Endodermal cell (in vitro differentiated cells): ENCODE results near the gene TTC21A. TPM values are rescaled to one million over a fixed set of nuclear protein-coding genes. Genes with fewer than 3 reads are reported as not detected.
A peak's percentile ranks its signal among the peaks of the same experiment; 100 is the strongest.

Source experiments
- DNase-seq: peaks from one replicate; pipeline ENCODE4 v3.0.0-alpha.2; 2017
- H3K27ac ChIP-seq: 2 replicates; pipeline ENCODE4 v1.5.1; 2013; ENCODE audit warnings: mild to moderate bottlenecking, low read depth, low read length, moderate library complexity
- H3K27me3 ChIP-seq: 2 replicates; pipeline ENCODE4 v1.6.1; 2013; ENCODE audit warnings: mild to moderate bottlenecking, low read length, moderate library complexity; ENCODE audit not compliant: insufficient read depth, control insufficient read depth, poor library complexity, severe bottlenecking
- H3K36me3 ChIP-seq: 2 replicates; pipeline ENCODE4 v1.7.0; 2013; ENCODE audit warnings: mild to moderate bottlenecking, low read length, moderate library complexity; ENCODE audit not compliant: control insufficient read depth, insufficient read depth
- H3K4me1 ChIP-seq: one replicate; pipeline ENCODE4 v1.7.0; 2013; ENCODE audit warnings: low read length; ENCODE audit not compliant: control insufficient read depth, insufficient read depth
- H3K4me3 ChIP-seq: 2 replicates; pipeline ENCODE4 v1.5.1; 2013; ENCODE audit warnings: mild to moderate bottlenecking, low read length, moderate library complexity
- H3K9ac ChIP-seq: 2 replicates; pipeline ENCODE4 v1.6.1; 2013; ENCODE audit warnings: mild to moderate bottlenecking, low read length, moderate library complexity; ENCODE audit not compliant: poor library complexity, severe bottlenecking; ENCODE audit errors: extremely low read depth
- H3K9me3 ChIP-seq: 2 replicates; pipeline ENCODE4 v1.6.1; 2013; ENCODE audit warnings: mild to moderate bottlenecking, low read length, moderate library complexity; ENCODE audit not compliant: control insufficient read depth
- H3K27ac Mint-ChIP-seq: 2 replicates; pipeline ENCODE4 v1.8.0; 2020; ENCODE audit warnings: mixed read lengths
- H3K27me3 Mint-ChIP-seq: 2 replicates; pipeline ENCODE4 v1.8.0; 2021; ENCODE audit warnings: mild to moderate bottlenecking, mixed read lengths; ENCODE audit not compliant: insufficient read depth
- H3K36me3 Mint-ChIP-seq: 2 replicates; pipeline ENCODE4 v1.8.0; 2020; ENCODE audit warnings: low read depth, mixed read lengths
- H3K4me1 Mint-ChIP-seq: 2 replicates; pipeline ENCODE4 v1.8.0; 2020; ENCODE audit warnings: mixed read lengths
- H3K4me3 Mint-ChIP-seq: 2 replicates; pipeline ENCODE4 v1.8.0; 2020; ENCODE audit warnings: mild to moderate bottlenecking, moderate library complexity, mixed read lengths
- H3K9me3 Mint-ChIP-seq: 2 replicates; pipeline ENCODE4 v1.8.0; 2020; ENCODE audit warnings: mild to moderate bottlenecking, mixed read lengths
- WGBS, 2 experiments: methylation state at CpG; one replicate each; pipeline versions ENCODE4 v1.1.5 to v1.1.7; 2013; ENCODE audit warnings: missing lambda C conversion rate in 2 of 2, mixed read lengths in 1 of 2; ENCODE audit not compliant: insufficient coverage in 1 of 2, insufficient read length in 1 of 2; 5-methylcytosine and 5-hydroxymethylcytosine counted together
- total RNA-seq, 2 donors: library from RNA; stranded (reverse); fragmentation: NEBNext Ultra II Directional in 1 of 2; extraction: Animal tissue kit (Norgen Biotek cat#: 25700) in 1 of 2; gene quantifications; 2 replicates in 1 of 2; 3 replicates in 1 of 2; pipeline ENCODE4 v1.2.1, GENCODE V29; 2021
- TF ChIP-seq, protein P1 (sequence below): fragments of 200-600 bp; sonication (generic); conservative IDR thresholded peaks from 2 replicates; pipeline ENCODE4 v1.5.0; 2021; ENCODE audit warnings: antibody characterized with exemption, mild to moderate bottlenecking

TTC21A gene
- total RNA-seq, 2 donors from 2014 or later, result 5.7 to 5.8 TPM

DNA sequence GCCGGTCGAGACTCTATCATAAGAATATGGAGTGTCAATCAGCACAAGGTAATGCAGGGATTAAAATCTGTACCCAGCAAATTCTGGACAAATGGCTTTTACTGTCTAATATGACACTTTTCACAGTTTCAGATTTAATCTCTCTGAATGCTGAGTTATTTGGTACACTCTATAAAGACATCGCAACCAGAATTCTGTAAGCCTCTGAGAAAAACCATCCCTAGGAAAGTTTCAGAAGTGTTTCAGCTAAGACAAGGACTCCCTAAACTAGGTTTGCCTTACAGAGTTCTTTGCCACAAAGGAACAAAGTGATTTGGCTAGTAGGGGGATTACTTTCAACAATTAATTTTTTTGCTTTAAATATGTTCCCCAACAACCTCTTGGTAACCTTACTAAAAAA is 44.3 kb upstream of the TTC21A start:
- H3K4me3 Mint-ChIP-seq, result no peak overlapping the region
- peaks cover 27% of the 10 kb centered on the region for H3K36me3 Mint-ChIP-seq

DNA sequence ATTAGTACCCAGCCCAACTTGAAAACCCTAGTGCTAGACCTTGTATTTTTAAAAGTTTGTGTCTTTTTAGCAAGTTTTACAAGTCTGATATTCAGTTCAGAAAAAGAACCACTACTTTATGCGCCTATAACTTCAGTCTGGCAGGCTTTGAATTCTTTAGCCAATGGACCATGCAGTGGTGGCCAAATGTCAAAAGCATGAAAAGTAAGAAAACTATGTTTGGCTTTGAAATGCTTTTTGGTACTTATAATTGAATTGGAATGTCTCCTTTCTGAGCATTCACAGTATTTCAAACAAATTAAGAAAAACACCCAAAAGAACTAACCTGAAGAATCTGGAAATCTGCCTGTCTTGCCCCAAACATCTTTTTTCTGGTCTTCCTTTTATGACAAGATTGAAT is 42.8 kb upstream of the TTC21A start:
- Mint-ChIP-seq H3K27me3 (no peaks in the 10 kb centered on the region), H3K4me3 (no peak overlapping the region), H3K36me3 (peaks cover 27% of the 10 kb centered on the region), H3K9me3 (peaks cover 6% of the 10 kb centered on the region), H3K4me1 (peaks cover 16% of the 10 kb centered on the region), H3K27ac (no peak overlapping the region)
- H3K9ac ChIP-seq, result no peak overlapping the region
- no peaks in the 10 kb centered on the region for H3K27me3 ChIP-seq
- H3K9me3 ChIP-seq, result peaks cover 8% of the 10 kb centered on the region
- H3K4me3 ChIP-seq, result no peak overlapping the region
- no peak overlapping the region for H3K27ac ChIP-seq
- H3K36me3 ChIP-seq, result peaks cover 27% of the 10 kb centered on the region
- TF ChIP-seq, protein P1, sequence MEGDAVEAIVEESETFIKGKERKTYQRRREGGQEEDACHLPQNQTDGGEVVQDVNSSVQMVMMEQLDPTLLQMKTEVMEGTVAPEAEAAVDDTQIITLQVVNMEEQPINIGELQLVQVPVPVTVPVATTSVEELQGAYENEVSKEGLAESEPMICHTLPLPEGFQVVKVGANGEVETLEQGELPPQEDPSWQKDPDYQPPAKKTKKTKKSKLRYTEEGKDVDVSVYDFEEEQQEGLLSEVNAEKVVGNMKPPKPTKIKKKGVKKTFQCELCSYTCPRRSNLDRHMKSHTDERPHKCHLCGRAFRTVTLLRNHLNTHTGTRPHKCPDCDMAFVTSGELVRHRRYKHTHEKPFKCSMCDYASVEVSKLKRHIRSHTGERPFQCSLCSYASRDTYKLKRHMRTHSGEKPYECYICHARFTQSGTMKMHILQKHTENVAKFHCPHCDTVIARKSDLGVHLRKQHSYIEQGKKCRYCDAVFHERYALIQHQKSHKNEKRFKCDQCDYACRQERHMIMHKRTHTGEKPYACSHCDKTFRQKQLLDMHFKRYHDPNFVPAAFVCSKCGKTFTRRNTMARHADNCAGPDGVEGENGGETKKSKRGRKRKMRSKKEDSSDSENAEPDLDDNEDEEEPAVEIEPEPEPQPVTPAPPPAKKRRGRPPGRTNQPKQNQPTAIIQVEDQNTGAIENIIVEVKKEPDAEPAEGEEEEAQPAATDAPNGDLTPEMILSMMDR, result no peak
- H3K4me1 ChIP-seq, result no peaks in the 10 kb centered on the region
- DNase-seq, result no peak
- 94% methylated on average over 1 of the region's 1 CpG; no CpG with 5 or more reads in 1 of the 2 experiments for WGBS, 2 experiments

More for the DNA sequence above, 44.3 kb upstream of the TTC21A start:
- TF ChIP-seq, protein P1, result no peak
- 91 to 97% methylated on average over 2 to 3 of the region's 3 CpGs for WGBS, 2 experiments
- peaks cover 25% of the 10 kb centered on the region for H3K36me3 ChIP-seq
- no peaks in the 10 kb centered on the region for H3K27me3 ChIP-seq
- H3K4me3 ChIP-seq, result no peak overlapping the region
- H3K4me1 Mint-ChIP-seq, result peaks cover 22% of the 10 kb centered on the region
- peaks cover 6% of the 10 kb centered on the region for H3K9me3 Mint-ChIP-seq
- no peak overlapping the region for H3K9ac ChIP-seq
- no peaks in the 10 kb centered on the region for H3K4me1 ChIP-seq
- H3K27ac ChIP-seq, result no peak overlapping the region
- no peaks in the 10 kb centered on the region for H3K27me3 Mint-ChIP-seq
- peaks cover 8% of the 10 kb centered on the region for H3K9me3 ChIP-seq
- no peak for DNase-seq
- no peak overlapping the region for H3K27ac Mint-ChIP-seq

DNA sequence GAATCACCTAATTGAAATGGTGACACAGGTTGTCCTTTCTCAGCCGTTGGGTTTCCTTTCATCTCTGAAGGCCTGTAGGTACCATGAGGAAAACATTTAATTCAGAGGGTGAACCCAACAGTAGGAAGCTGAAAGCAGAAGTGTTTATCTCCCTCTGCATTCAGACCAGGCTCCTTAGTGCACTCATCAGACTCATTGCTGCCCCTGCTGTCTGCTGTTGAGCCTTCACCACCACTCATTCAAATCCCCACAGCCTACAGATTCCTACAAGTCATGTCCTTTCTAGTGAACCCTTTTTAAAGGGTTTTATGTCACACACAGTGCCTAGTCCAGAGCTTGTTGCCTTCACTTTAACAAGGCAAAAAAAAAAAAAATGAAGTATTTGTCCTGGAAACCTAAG is 42.3 kb upstream of the TTC21A start:
- Histone ChIP-seq H3K9ac (no peak overlapping the region), H3K27me3 (no peaks in the 10 kb centered on the region), H3K36me3 (peaks cover 32% of the 10 kb centered on the region), H3K4me3 (no peak overlapping the region), H3K27ac (no peak overlapping the region), H3K4me1 (no peaks in the 10 kb centered on the region), H3K9me3 (peaks cover 4% of the 10 kb centered on the region)
- H3K4me1 Mint-ChIP-seq, result peaks cover 16% of the 10 kb centered on the region
- H3K27ac Mint-ChIP-seq, result no peak overlapping the region
- WGBS, 2 experiments, result 38 to 44% methylated on average over 1 of the region's 1 CpG
- TF ChIP-seq, protein P1, result peak; percentile 79
- peaks cover 31% of the 10 kb centered on the region for H3K36me3 Mint-ChIP-seq
- DNase-seq, result peak; percentile 83
- H3K4me3 Mint-ChIP-seq, result no peak overlapping the region
- H3K9me3 Mint-ChIP-seq, result peaks cover 6% of the 10 kb centered on the region
- no peaks in the 10 kb centered on the region for H3K27me3 Mint-ChIP-seq
